Mesenchymal stem cell (in vitro differentiated cells and primary cell): ENCODE results near the gene CCR9.
A peak's percentile ranks its signal among the peaks of the same experiment; 100 is the strongest.

Experiments
- DNase-seq: peaks from one replicate; pipeline ENCODE4 v3.0.0-alpha.2; 2013
- H2AFZ ChIP-seq: one replicate; pipeline ENCODE4 v1.6.1; 2013; ENCODE audit warnings: low read depth, mild to moderate bottlenecking, control low read depth, inconsistent platforms, low read length, moderate library complexity
- H2AK5ac ChIP-seq: 2 replicates; pipeline ENCODE4 v1.6.1; 2013; ENCODE audit warnings: low read length, moderate library complexity, mild to moderate bottlenecking, inconsistent platforms; ENCODE audit not compliant: severe bottlenecking
- H2BK120ac ChIP-seq: one replicate; pipeline ENCODE4 v1.6.1; 2013; ENCODE audit warnings: low read depth, mild to moderate bottlenecking, inconsistent platforms, low read length, moderate library complexity
- H2BK12ac ChIP-seq, 2 experiments: one replicate each; pipeline ENCODE4 v1.6.1; 2013; ENCODE audit warnings: inconsistent platforms in 2 of 2, low read length in 2 of 2, mild to moderate bottlenecking in 2 of 2, moderate library complexity in 2 of 2, control low read depth in 1 of 2
- H2BK15ac ChIP-seq: one replicate; pipeline ENCODE4 v1.6.1; 2013; ENCODE audit warnings: mild to moderate bottlenecking, low read depth, inconsistent platforms; ENCODE audit not compliant: poor library complexity, severe bottlenecking
- H2BK5ac ChIP-seq: 2 replicates; pipeline ENCODE4 v1.6.1; 2013; ENCODE audit warnings: low read depth, mild to moderate bottlenecking, low read length, control low read depth, inconsistent platforms; ENCODE audit not compliant: poor library complexity, severe bottlenecking
- H3K14ac ChIP-seq, 2 experiments: one replicate each; pipeline ENCODE4 v1.6.1; 2013; ENCODE audit warnings: inconsistent platforms in 2 of 2, low read length in 2 of 2, control low read depth in 1 of 2, mild to moderate bottlenecking in 1 of 2, moderate library complexity in 1 of 2
- H3K18ac ChIP-seq, 2 experiments: one replicate each; pipeline ENCODE4 v1.6.1; 2013; ENCODE audit warnings: inconsistent platforms in 2 of 2, low read length in 2 of 2, control low read depth in 1 of 2, low read depth in 1 of 2, mild to moderate bottlenecking in 1 of 2
- H3K23ac ChIP-seq, 2 experiments: one replicate each; pipeline ENCODE4 v1.6.1; 2013; ENCODE audit warnings: inconsistent platforms in 2 of 2, low read length in 2 of 2, mild to moderate bottlenecking in 2 of 2, moderate library complexity in 2 of 2, control low read depth in 1 of 2
- H3K27ac ChIP-seq: 2 replicates; pipeline ENCODE4 v1.5.1; 2013; ENCODE audit warnings: mild to moderate bottlenecking, moderate library complexity, low read length, control low read depth, inconsistent platforms; ENCODE audit not compliant: poor library complexity, severe bottlenecking
- H3K27me3 ChIP-seq, 2 experiments: 2 replicates each; pipeline versions ENCODE4 v1.6.1 to v1.7.0; 2013; ENCODE audit warnings: low read length in 2 of 2, mild to moderate bottlenecking in 2 of 2, moderate library complexity in 2 of 2, control low read depth in 1 of 2, inconsistent platforms in 1 of 2; ENCODE audit not compliant: control insufficient read depth in 1 of 2, insufficient read depth in 1 of 2
- H3K36me3 ChIP-seq, 2 experiments: 2 replicates each; pipeline versions ENCODE4 v1.6.1 to v1.7.0; 2013; ENCODE audit warnings: low read length in 2 of 2, control low read depth in 1 of 2, inconsistent platforms in 1 of 2, low read depth in 1 of 2, mild to moderate bottlenecking in 1 of 2; ENCODE audit not compliant: insufficient read depth in 2 of 2, control insufficient read depth in 1 of 2
- H3K4ac ChIP-seq, 2 experiments: one replicate each; pipeline ENCODE4 v1.6.1; 2013; ENCODE audit warnings: inconsistent platforms in 2 of 2, low read length in 2 of 2, mild to moderate bottlenecking in 2 of 2, moderate library complexity in 2 of 2, control low read depth in 1 of 2, low read depth in 1 of 2
- H3K4me1 ChIP-seq: 2 replicates; pipeline ENCODE4 v1.6.1; 2013; ENCODE audit warnings: low read depth, low read length, control low read depth; ENCODE audit not compliant: control insufficient read depth, insufficient read depth
- H3K4me2 ChIP-seq: 2 replicates; pipeline ENCODE4 v1.6.1; 2013; ENCODE audit warnings: low read length, mild to moderate bottlenecking, inconsistent platforms; ENCODE audit not compliant: poor library complexity, severe bottlenecking
- H3K4me3 ChIP-seq, 2 experiments: 2 replicates each; pipeline versions ENCODE4 v1.5.1 to v1.7.0; 2013; ENCODE audit warnings: low read length in 2 of 2, mild to moderate bottlenecking in 2 of 2, control low read depth in 1 of 2, low read depth in 1 of 2; ENCODE audit not compliant: insufficient read depth in 1 of 2
- H3K79me1 ChIP-seq: replicated peaks from 2 replicates; pipeline ENCODE4 v1.6.1; 2013; ENCODE audit warnings: mild to moderate bottlenecking, control low read depth, low read length, inconsistent platforms; ENCODE audit not compliant: poor library complexity, severe bottlenecking
- H3K9ac ChIP-seq: 2 replicates; pipeline ENCODE4 v1.7.0; 2013; ENCODE audit warnings: mild to moderate bottlenecking, low read length, moderate library complexity
- H3K9me3 ChIP-seq: 2 replicates; pipeline ENCODE4 v1.7.0; 2013; ENCODE audit warnings: mild to moderate bottlenecking, low read length; ENCODE audit not compliant: control insufficient read depth
- H4K8ac ChIP-seq: one replicate; pipeline ENCODE4 v1.6.1; 2013; ENCODE audit warnings: inconsistent platforms, mild to moderate bottlenecking, low read length, moderate library complexity
- H4K91ac ChIP-seq: one replicate; pipeline ENCODE4 v1.6.1; 2013; ENCODE audit warnings: mild to moderate bottlenecking, low read length, inconsistent platforms
- WGBS: methylation state at CpG from one replicate; pipeline ENCODE4 v1.1.7; 2013; ENCODE audit warnings: mixed read lengths; 5-methylcytosine and 5-hydroxymethylcytosine counted together

CCR9 gene

GRCh38 chr3:45912435-45912834 is 26.1 kb downstream of the CCR9 start:
- H3K79me1 ChIP-seq = no peaks in the 10 kb centered on the region
- no peak overlapping the region for H3K4ac ChIP-seq
- no peak overlapping the region for H3K4me2 ChIP-seq
- H3K36me3 ChIP-seq = peaks cover 0 to 2% of the 10 kb centered on the region in 2 experiments
- H4K91ac ChIP-seq = no peak overlapping the region
- H2BK5ac ChIP-seq = no peak overlapping the region
- peaks cover 6% of the 10 kb centered on the region for H3K4me1 ChIP-seq
- H2BK12ac ChIP-seq = no peak overlapping the region
- H2BK120ac ChIP-seq = no peak overlapping the region
- H3K23ac ChIP-seq = no peak overlapping the region
- H3K4me3 ChIP-seq = no peak overlapping the region
- H3K9me3 ChIP-seq = no peaks in the 10 kb centered on the region
- H2BK15ac ChIP-seq = no peak overlapping the region
- H3K18ac ChIP-seq = no peak overlapping the region
- no peak overlapping the region for H3K27ac ChIP-seq
- H3K9ac ChIP-seq = no peak overlapping the region
- no peak overlapping the region for H4K8ac ChIP-seq
- WGBS = 80% methylated on average over 6 of the region's 6 CpGs
- H3K14ac ChIP-seq = no peak overlapping the region
- DNase-seq = no peak
- H3K27me3 ChIP-seq = no peaks in the 10 kb centered on the region
- H2AK5ac ChIP-seq = no peak overlapping the region
- H2AFZ ChIP-seq = no peak overlapping the region

- Histone ChIP-seq H2BK5ac (no peak overlapping the region), H3K36me3 (peaks cover 0 to 19% of the 10 kb centered on the region in 2 experiments)
- WGBS = 91% methylated on average over 7 of the region's 7 CpGs
These were observed 28.2 kb downstream of the CCR9 start for GRCh38 chr3:45914362-45915058.

GRCh38 chr3:45915059-45915439 is 28.7 kb downstream of the CCR9 start:
- Histone ChIP-seq H3K23ac (no peak overlapping the region), H2AK5ac (no peak overlapping the region), H3K4me3 (no peak overlapping the region), H2AFZ (no peak overlapping the region), H3K4ac (no peak overlapping the region), H3K27ac (no peak overlapping the region), H3K9me3 (no peaks in the 10 kb centered on the region), H3K14ac (peak overlapping the region in 1 of 2 experiments; percentile 62), H2BK120ac (no peak overlapping the region), H3K79me1 (no peaks in the 10 kb centered on the region), H2BK5ac (no peak overlapping the region), H3K4me1 (peaks cover 6% of the 10 kb centered on the region), H3K18ac (no peak overlapping the region), H3K27me3 (no peaks in the 10 kb centered on the region), H4K8ac (no peak overlapping the region), H3K36me3 (peaks cover 0 to 24% of the 10 kb centered on the region in 2 experiments), H2BK15ac (no peak overlapping the region), H3K9ac (no peak overlapping the region), H2BK12ac (no peak overlapping the region), H4K91ac (no peak overlapping the region), H3K4me2 (no peak overlapping the region)
- 90% methylated on average over 9 of the region's 9 CpGs for WGBS
- no peak for DNase-seq

More at GRCh38 chr3:45914362-45915058, 28.2 kb downstream of the CCR9 start:
- Histone ChIP-seq H2BK120ac (no peak overlapping the region), H3K79me1 (no peaks in the 10 kb centered on the region), H3K27ac (no peak overlapping the region), H3K18ac (no peak overlapping the region), H3K23ac (no peak overlapping the region), H2BK15ac (no peak overlapping the region), H2AFZ (no peak overlapping the region), H2BK12ac (peak overlapping the region in 1 of 2 experiments; percentile 29), H3K14ac (peak overlapping the region in 1 of 2 experiments; percentile 62), H4K8ac (no peak overlapping the region), H3K4ac (no peak overlapping the region), H4K91ac (no peak overlapping the region), H3K27me3 (no peaks in the 10 kb centered on the region), H3K4me1 (peaks cover 6% of the 10 kb centered on the region), H2AK5ac (no peak overlapping the region), H3K4me3 (no peak overlapping the region), H3K4me2 (no peak overlapping the region), H3K9ac (no peak overlapping the region), H3K9me3 (no peaks in the 10 kb centered on the region)
- no peak for DNase-seq

- H3K27ac ChIP-seq = no peak overlapping the region
- WGBS = 34% methylated on average over 12 of the region's 13 CpGs
- no peak overlapping the region for H2BK120ac ChIP-seq
- peaks cover 0 to 31% of the 10 kb centered on the region in 2 experiments for H3K36me3 ChIP-seq
- DNase-seq = peak; percentile 93
- H3K9ac ChIP-seq = peak overlapping the region; percentile 30
- no peak overlapping the region for H3K4ac ChIP-seq
- H2AK5ac ChIP-seq = no peak overlapping the region
- H2BK12ac ChIP-seq = no peak overlapping the region
- no peak overlapping the region for H4K91ac ChIP-seq
- H2BK5ac ChIP-seq = no peak overlapping the region
- H3K4me1 ChIP-seq = peaks cover 6% of the 10 kb centered on the region
- no peak overlapping the region for H3K23ac ChIP-seq
- H3K14ac ChIP-seq = no peak overlapping the region
- H3K9me3 ChIP-seq = no peaks in the 10 kb centered on the region
- no peak overlapping the region for H3K4me2 ChIP-seq
- no peak overlapping the region for H3K18ac ChIP-seq
- no peak overlapping the region for H3K4me3 ChIP-seq
- no peaks in the 10 kb centered on the region for H3K27me3 ChIP-seq
- no peak overlapping the region for H2AFZ ChIP-seq
- H3K79me1 ChIP-seq = no peaks in the 10 kb centered on the region
- H4K8ac ChIP-seq = no peak overlapping the region
- H2BK15ac ChIP-seq = no peak overlapping the region
These were observed 29.3 kb downstream of the CCR9 start for GRCh38 chr3:45915518-45916231.
